ENCODE measurements around the gene POC1A.
A peak's percentile ranks its signal among the peaks of the same experiment; 100 is the strongest.

POC1A gene

GRCh38 chr3:52067046-52067445 lies 87.2 kb downstream of the POC1A start:
- H3K4me1 ChIP-seq (ENCODE audit: control insufficient read depth, insufficient read depth, low read length, poor library complexity, severe bottlenecking) = peaks cover 12% of the 10 kb centered on the region
- no peak overlapping the region for H3K27ac ChIP-seq (ENCODE audit: low read depth, low read length, severe bottlenecking)
- WGBS, 2 experiments (ENCODE audit: insufficient coverage in 2 of 2) = 97% methylated on average over 4 to 7 of the region's 8 CpGs

DNA sequence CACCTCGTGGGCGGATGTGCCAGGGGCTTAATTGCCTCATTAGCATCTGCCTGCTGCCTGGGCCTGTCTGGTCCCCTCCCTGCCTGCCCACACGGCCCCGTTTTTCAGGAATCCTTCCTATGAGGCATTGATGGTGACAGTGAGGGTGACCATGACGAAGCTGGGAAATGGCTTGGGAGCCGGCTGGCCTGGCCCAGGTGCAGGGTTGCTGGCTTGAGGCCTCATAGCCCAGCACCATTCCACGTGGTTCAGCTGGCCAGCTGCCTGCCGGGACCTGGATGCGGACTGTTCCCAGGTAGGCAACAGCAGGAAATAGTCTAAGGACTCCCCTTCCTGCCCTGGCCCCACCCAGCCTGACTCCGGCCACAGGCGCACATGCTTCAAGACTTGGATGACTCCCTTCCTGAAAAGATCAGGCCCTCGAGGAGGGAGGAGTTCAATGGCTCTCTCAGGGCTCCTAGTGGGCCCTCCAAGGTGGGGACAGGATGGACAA lies 88.9 kb downstream of the POC1A start:
- no peaks in the 10 kb centered on the region for H3K36me3 ChIP-seq (ENCODE audit: control insufficient read depth, insufficient read depth, low read length)
- H3K27ac ChIP-seq (ENCODE audit: low read depth, low read length, severe bottlenecking) = no peak overlapping the region
- no peak overlapping the region for H3K4me3 ChIP-seq (ENCODE audit: extremely low read depth, insufficient read depth, low read length, poor library complexity, severe bottlenecking)
- H3K9me3 ChIP-seq (ENCODE audit: control insufficient read depth, low read length) = no peaks in the 10 kb centered on the region
- WGBS, 2 experiments (ENCODE audit: insufficient coverage in 2 of 2) = 88 to 91% methylated on average over 12 of the region's 12 CpGs
- H3K4me1 ChIP-seq (ENCODE audit: control insufficient read depth, insufficient read depth, low read length, poor library complexity, severe bottlenecking) = peaks cover 12% of the 10 kb centered on the region

More at GRCh38 chr3:52067046-52067445, 87.2 kb downstream of the POC1A start:
- no peaks in the 10 kb centered on the region for H3K36me3 ChIP-seq (ENCODE audit: control insufficient read depth, insufficient read depth, low read length)
- H3K4me3 ChIP-seq (ENCODE audit: extremely low read depth, insufficient read depth, low read length, poor library complexity, severe bottlenecking) = no peak overlapping the region
- no peaks in the 10 kb centered on the region for H3K9me3 ChIP-seq (ENCODE audit: control insufficient read depth, low read length)

DNA sequence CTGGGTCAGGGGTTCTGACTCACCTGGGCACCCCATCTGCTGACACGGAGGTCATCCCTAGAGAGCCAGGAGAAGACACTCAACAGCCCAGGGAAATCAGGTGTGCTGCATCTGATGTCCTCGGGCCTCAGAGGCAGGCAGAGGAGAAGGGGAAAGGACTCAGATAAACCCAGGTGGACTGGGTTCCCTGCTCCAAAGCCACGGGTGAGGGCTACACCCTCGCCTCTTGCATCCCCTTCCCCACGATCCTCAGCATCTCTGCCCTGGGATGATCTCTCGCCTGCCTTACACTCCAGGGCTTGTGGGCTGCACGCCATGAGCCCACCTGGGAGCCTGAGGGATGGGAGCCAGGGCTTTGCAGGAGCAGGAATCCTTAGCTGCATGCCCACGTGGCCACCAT lies 89.7 kb downstream of the POC1A start:
- Histone ChIP-seq H3K27ac (ENCODE audit: low read depth, low read length, severe bottlenecking) (no peak overlapping the region), H3K9me3 (ENCODE audit: control insufficient read depth, low read length) (no peaks in the 10 kb centered on the region)
- 91 to 97% methylated on average over 8 of the region's 8 CpGs for WGBS, 2 experiments (ENCODE audit: insufficient coverage in 2 of 2)

GRCh38 chr3:52063026-52063723 lies 91.0 kb downstream of the POC1A start:
- H3K9me3 ChIP-seq (ENCODE audit: control insufficient read depth, low read length) = no peaks in the 10 kb centered on the region
- H3K4me3 ChIP-seq (ENCODE audit: extremely low read depth, insufficient read depth, low read length, poor library complexity, severe bottlenecking) = no peak overlapping the region
- 82 to 83% methylated on average over 13 to 14 of the region's 14 CpGs for WGBS, 2 experiments (ENCODE audit: insufficient coverage in 2 of 2)
- H3K4me1 ChIP-seq (ENCODE audit: control insufficient read depth, insufficient read depth, low read length, poor library complexity, severe bottlenecking) = peaks cover 5% of the 10 kb centered on the region
- no peaks in the 10 kb centered on the region for H3K36me3 ChIP-seq (ENCODE audit: control insufficient read depth, insufficient read depth, low read length)
- H3K27ac ChIP-seq (ENCODE audit: low read depth, low read length, severe bottlenecking) = no peak overlapping the region

More for the DNA sequence above, 89.7 kb downstream of the POC1A start:
- no peaks in the 10 kb centered on the region for H3K36me3 ChIP-seq (ENCODE audit: control insufficient read depth, insufficient read depth, low read length)
- H3K4me3 ChIP-seq (ENCODE audit: extremely low read depth, insufficient read depth, low read length, poor library complexity, severe bottlenecking) = no peak overlapping the region
- H3K4me1 ChIP-seq (ENCODE audit: control insufficient read depth, insufficient read depth, low read length, poor library complexity, severe bottlenecking) = peaks cover 12% of the 10 kb centered on the region

DNA sequence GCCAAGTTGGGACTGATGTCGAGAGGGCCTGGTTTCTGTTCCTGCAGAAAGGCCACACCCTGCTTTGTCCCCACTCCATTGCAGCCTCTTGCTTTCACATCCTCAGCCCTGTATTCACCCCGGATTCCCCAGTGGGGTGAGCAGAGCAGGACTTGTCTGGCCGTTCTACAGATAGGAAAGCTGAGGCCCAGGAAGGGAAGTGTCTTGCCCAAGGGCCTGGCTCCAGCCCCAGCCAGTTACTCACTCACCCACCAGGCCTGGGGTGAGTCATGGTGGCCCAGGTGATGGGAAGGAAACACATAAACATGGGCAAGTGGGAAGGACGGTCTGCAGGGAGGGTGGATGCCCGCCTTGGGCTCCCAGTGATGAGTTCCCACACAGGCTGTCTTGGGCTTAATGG lies 91.7 kb downstream of the POC1A start:
- 81 to 90% methylated on average over 3 to 4 of the region's 5 CpGs for WGBS, 2 experiments (ENCODE audit: insufficient coverage in 2 of 2)
- no peak overlapping the region for H3K27ac ChIP-seq (ENCODE audit: low read depth, low read length, severe bottlenecking)
- no peaks in the 10 kb centered on the region for H3K9me3 ChIP-seq (ENCODE audit: control insufficient read depth, low read length)
- peaks cover 4% of the 10 kb centered on the region for H3K4me1 ChIP-seq (ENCODE audit: control insufficient read depth, insufficient read depth, low read length, poor library complexity, severe bottlenecking)
- no peaks in the 10 kb centered on the region for H3K36me3 ChIP-seq (ENCODE audit: control insufficient read depth, insufficient read depth, low read length)
- H3K4me3 ChIP-seq (ENCODE audit: extremely low read depth, insufficient read depth, low read length, poor library complexity, severe bottlenecking) = no peak overlapping the region

DNA sequence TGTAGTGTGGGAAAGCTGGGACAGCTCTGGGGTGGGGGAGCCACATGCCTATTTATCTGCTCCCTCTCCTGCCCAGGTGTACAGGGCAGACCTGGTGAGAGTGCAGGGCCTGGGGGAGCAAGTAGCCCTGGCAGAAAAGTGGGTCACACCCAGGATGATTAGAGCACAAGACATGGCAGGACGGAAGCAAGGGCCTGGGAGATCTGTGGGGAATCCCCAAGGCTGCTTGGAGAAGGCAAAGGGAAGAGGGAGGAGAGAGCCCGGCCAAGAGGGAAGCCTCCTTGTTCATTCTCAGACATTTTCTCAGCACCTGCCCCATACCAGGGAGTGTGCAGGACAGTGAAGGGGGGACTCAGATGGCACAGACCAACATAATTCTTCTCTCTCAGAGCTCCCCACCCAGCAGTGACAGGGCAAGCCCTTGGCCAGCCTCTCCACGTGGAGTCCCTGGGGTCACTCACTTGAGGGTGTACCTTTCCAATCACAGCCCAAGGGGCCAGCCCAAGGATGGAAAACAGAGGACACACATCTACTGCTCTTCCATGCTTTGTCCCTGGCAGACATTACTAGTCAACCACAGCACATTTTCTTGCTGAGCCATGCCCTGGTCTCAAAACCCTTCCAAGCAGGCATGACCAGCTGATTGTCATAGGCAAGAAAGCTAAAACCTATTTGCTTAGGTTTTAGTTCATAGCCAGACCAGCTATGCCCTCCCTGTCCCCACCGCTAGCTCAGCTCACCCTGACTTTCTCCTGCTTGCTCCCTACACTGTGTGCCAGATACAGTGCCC lies 92.9 kb downstream of the POC1A start:
- 91 to 96% methylated on average over 3 of the region's 4 CpGs for WGBS, 2 experiments (ENCODE audit: insufficient coverage in 2 of 2)
- Histone ChIP-seq H3K4me1 (ENCODE audit: control insufficient read depth, insufficient read depth, low read length, poor library complexity, severe bottlenecking) (peaks cover 5% of the 10 kb centered on the region), H3K9me3 (ENCODE audit: control insufficient read depth, low read length) (no peaks in the 10 kb centered on the region), H3K27ac (ENCODE audit: low read depth, low read length, severe bottlenecking) (no peak overlapping the region), H3K4me3 (ENCODE audit: extremely low read depth, insufficient read depth, low read length, poor library complexity, severe bottlenecking) (no peak overlapping the region), H3K36me3 (ENCODE audit: control insufficient read depth, insufficient read depth, low read length) (no peaks in the 10 kb centered on the region)

GRCh38 chr3:52059781-52060180 lies 94.4 kb downstream of the POC1A start:
- WGBS, 2 experiments (ENCODE audit: insufficient coverage in 2 of 2) = 100% methylated on average over 6 of the region's 7 CpGs; no CpG with 5 or more reads in 1 of the 2 experiments
- H3K9me3 ChIP-seq (ENCODE audit: control insufficient read depth, low read length) = no peaks in the 10 kb centered on the region
- no peaks in the 10 kb centered on the region for H3K36me3 ChIP-seq (ENCODE audit: control insufficient read depth, insufficient read depth, low read length)

GRCh38 chr3:52057812-52058495 lies 96.3 kb downstream of the POC1A start:
- H3K4me3 ChIP-seq (ENCODE audit: extremely low read depth, insufficient read depth, low read length, poor library complexity, severe bottlenecking) = peak overlapping the region; percentile 52
- 70 to 74% methylated on average over 14 of the region's 14 CpGs for WGBS, 2 experiments (ENCODE audit: insufficient coverage in 2 of 2)
- peaks cover 16% of the 10 kb centered on the region for H3K4me1 ChIP-seq (ENCODE audit: control insufficient read depth, insufficient read depth, low read length, poor library complexity, severe bottlenecking)
- peaks cover 12% of the 10 kb centered on the region for H3K36me3 ChIP-seq (ENCODE audit: control insufficient read depth, insufficient read depth, low read length)
- no peaks in the 10 kb centered on the region for H3K9me3 ChIP-seq (ENCODE audit: control insufficient read depth, low read length)
- H3K27ac ChIP-seq (ENCODE audit: low read depth, low read length, severe bottlenecking) = no peak overlapping the region

More at GRCh38 chr3:52059781-52060180, 94.4 kb downstream of the POC1A start:
- peaks cover 5% of the 10 kb centered on the region for H3K4me1 ChIP-seq (ENCODE audit: control insufficient read depth, insufficient read depth, low read length, poor library complexity, severe bottlenecking)
- no peak overlapping the region for H3K27ac ChIP-seq (ENCODE audit: low read depth, low read length, severe bottlenecking)
- H3K4me3 ChIP-seq (ENCODE audit: extremely low read depth, insufficient read depth, low read length, poor library complexity, severe bottlenecking) = no peak overlapping the region

- peak overlapping the region; percentile 80 for H3K27ac ChIP-seq (ENCODE audit: low read depth, low read length, severe bottlenecking)
- peaks cover 24% of the 10 kb centered on the region for H3K4me1 ChIP-seq (ENCODE audit: control insufficient read depth, insufficient read depth, low read length, poor library complexity, severe bottlenecking)
- peak overlapping the region; percentile 52 for H3K4me3 ChIP-seq (ENCODE audit: extremely low read depth, insufficient read depth, low read length, poor library complexity, severe bottlenecking)
- peaks cover 20% of the 10 kb centered on the region for H3K36me3 ChIP-seq (ENCODE audit: control insufficient read depth, insufficient read depth, low read length)
- no peaks in the 10 kb centered on the region for H3K9me3 ChIP-seq (ENCODE audit: control insufficient read depth, low read length)
- WGBS, 2 experiments (ENCODE audit: insufficient coverage in 2 of 2) = 2 to 3% methylated on average over 46 to 49 of the region's 55 CpGs
These were observed 97.0 kb downstream of the POC1A start for GRCh38 chr3:52056968-52057811.

- WGBS, 2 experiments (ENCODE audit: insufficient coverage in 2 of 2) = 0% methylated on average over 23 to 37 of the region's 51 CpGs
- Histone ChIP-seq H3K4me1 (ENCODE audit: control insufficient read depth, insufficient read depth, low read length, poor library complexity, severe bottlenecking) (peaks cover 29% of the 10 kb centered on the region), H3K27ac (ENCODE audit: low read depth, low read length, severe bottlenecking) (peak within 1 kb of the TSS; percentile 80), H3K9me3 (ENCODE audit: control insufficient read depth, low read length) (no peaks in the 10 kb centered on the region), H3K4me3 (ENCODE audit: extremely low read depth, insufficient read depth, low read length, poor library complexity, severe bottlenecking) (peak within 1 kb of the TSS; percentile 76), H3K36me3 (ENCODE audit: control insufficient read depth, insufficient read depth, low read length) (peaks cover 27% of the 10 kb centered on the region)
These were observed 97.7 kb downstream of the POC1A start, which contains the start of gene DUSP7 for GRCh38 chr3:52056521-52056967. TSS of gene DUSP7 (minus strand) at chr3:52056571. CDS start at chr3:52056366, 205 bp downstream.
